GM23338 (cell line): ENCODE results near the gene PSMG4. TPM values are rescaled to one million over a fixed set of nuclear protein-coding genes. Genes with fewer than 3 reads are reported as not detected.
A peak's percentile ranks its signal among the peaks of the same experiment; 100 is the strongest.

Experiments used
- ATAC-seq: fragments of 200-7000 bp; cut with Tn5 transposase; 3 replicates; pipeline ENCODE4 v1.9.1; 2020
- DNase-seq: peaks from one replicate; pipeline ENCODE4 v3.0.0-alpha.2; 2015; ENCODE audit warnings: low spot score
- H2AFZ ChIP-seq: fragments of 200-600 bp; sonication (generic); 2 replicates; pipeline ENCODE4 v1.8.0; 2016; ENCODE audit warnings: antibody characterized with exemption, mild to moderate bottlenecking, moderate library complexity
- H3F3A ChIP-seq: fragments of 200-600 bp; sonication (generic); replicated peaks from 2 replicates; pipeline ENCODE4 v1.8.0; 2017; ENCODE audit warnings: antibody characterized with exemption, mixed run types, low read depth
- H3K27ac ChIP-seq: fragments of 200-600 bp; sonication (generic); 2 replicates; pipeline ENCODE4 v1.6.1; 2016; ENCODE audit warnings: low read depth
- H3K27me3 ChIP-seq: fragments of 200-600 bp; sonication (generic); 2 replicates; pipeline ENCODE4 v1.8.0; 2016; ENCODE audit warnings: mild to moderate bottlenecking, mixed run types, moderate library complexity; ENCODE audit not compliant: insufficient read depth
- H3K36me3 ChIP-seq: fragments of 200-600 bp; sonication (generic); 2 replicates; pipeline ENCODE4 v1.8.0; 2016; ENCODE audit warnings: mild to moderate bottlenecking; ENCODE audit not compliant: insufficient read depth
- H3K4me1 ChIP-seq: fragments of 200-600 bp; sonication (generic); 2 replicates; pipeline ENCODE4 v1.8.0; 2016; ENCODE audit warnings: mild to moderate bottlenecking, moderate library complexity; ENCODE audit not compliant: insufficient read depth
- H3K4me2 ChIP-seq: fragments of 200-600 bp; sonication (generic); 2 replicates; pipeline ENCODE4 v1.7.1; 2017; ENCODE audit warnings: mixed run types
- H3K4me3 ChIP-seq: fragments of 200-600 bp; sonication (generic); 2 replicates; pipeline ENCODE4 v1.6.1; 2016; ENCODE audit warnings: mixed run types
- H3K79me2 ChIP-seq: fragments of 200-600 bp; sonication (generic); replicated peaks from 2 replicates; pipeline ENCODE4 v1.8.0; 2017; ENCODE audit warnings: mild to moderate bottlenecking; ENCODE audit not compliant: insufficient read depth
- H3K9me2 ChIP-seq: fragments of 200-600 bp; sonication (generic); 2 replicates; pipeline ENCODE4 v1.8.0; 2017; ENCODE audit not compliant: insufficient read depth
- H4K20me1 ChIP-seq: fragments of 200-600 bp; sonication (generic); replicated peaks from 2 replicates; pipeline ENCODE4 v1.8.0; 2017; ENCODE audit warnings: mild to moderate bottlenecking; ENCODE audit not compliant: insufficient read depth
- H3K27ac Mint-ChIP-seq: 2 replicates; pipeline ENCODE4 v1.8.0; 2020; ENCODE audit warnings: inconsistent platforms, mild to moderate bottlenecking, moderate library complexity, mixed read lengths
- H3K27me3 Mint-ChIP-seq: 3 replicates; pipeline ENCODE4 v1.8.0; 2022; ENCODE audit warnings: low read depth, mild to moderate bottlenecking, moderate library complexity, mixed read lengths, inconsistent platforms; ENCODE audit not compliant: insufficient read depth, poor library complexity
- H3K36me3 Mint-ChIP-seq: 3 replicates; pipeline ENCODE4 v1.8.0; 2021; ENCODE audit warnings: low read depth, mild to moderate bottlenecking, inconsistent platforms, moderate library complexity, mixed read lengths
- H3K4me1 Mint-ChIP-seq: 3 replicates; pipeline ENCODE4 v1.8.0; 2020; ENCODE audit warnings: mild to moderate bottlenecking, inconsistent platforms, mixed read lengths
- H3K4me3 Mint-ChIP-seq: 3 replicates; pipeline ENCODE4 v1.8.0; 2021; ENCODE audit warnings: moderate library complexity, mild to moderate bottlenecking, inconsistent platforms, mixed read lengths
- H3K9me3 Mint-ChIP-seq: 3 replicates; pipeline ENCODE4 v1.8.0; 2020; ENCODE audit warnings: moderate library complexity, mild to moderate bottlenecking, inconsistent platforms, mixed read lengths
- CREB1 ChIP-seq: fragments of 250-450 bp; sonication (Bioruptor Pico); IDR thresholded peaks from 2 replicates; pipeline ENCODE4 v1.5.0; 2020; ENCODE audit warnings: low read depth, mild to moderate bottlenecking, moderate library complexity
- EZH2 ChIP-seq: fragments of 200-600 bp; sonication (generic); IDR thresholded peaks from one replicate; pipeline ENCODE4 v1.8.0; 2017; ENCODE audit warnings: antibody characterized with exemption, mild to moderate bottlenecking, low read depth; ENCODE audit not compliant: unreplicated experiment
- EZH2phosphoT487 ChIP-seq: fragments of 200-600 bp; sonication (generic); IDR thresholded peaks from one replicate; pipeline ENCODE4 v1.8.1; 2018; ENCODE audit warnings: antibody characterized with exemption; ENCODE audit not compliant: unreplicated experiment
- JUNB ChIP-seq: IDR thresholded peaks from one replicate; pipeline ENCODE4 v1.6.1; 2016; ENCODE audit warnings: antibody characterized with exemption; ENCODE audit not compliant: unreplicated experiment
- NANOG ChIP-seq: IDR thresholded peaks from 2 replicates; pipeline ENCODE4 v1.6.1; 2016; ENCODE audit warnings: antibody characterized with exemption, borderline replicate concordance
- POLR2AphosphoS5 ChIP-seq: IDR thresholded peaks from 2 replicates; pipeline ENCODE4 v1.6.1; 2016; ENCODE audit warnings: antibody characterized with exemption, low read depth
- ZNF114 ChIP-seq: fragments of 250-450 bp; sonication (Bioruptor Pico); IDR thresholded peaks from 2 replicates; pipeline ENCODE4 v1.5.0; 2020; ENCODE audit warnings: mild to moderate bottlenecking, moderate library complexity
- ZNF462 ChIP-seq: fragments of 250-450 bp; sonication (Bioruptor Pico); IDR thresholded peaks from 2 replicates; pipeline ENCODE4 v1.5.0; 2020; ENCODE audit warnings: mild to moderate bottlenecking, moderate library complexity
- polyA plus RNA-seq: library from polyadenylated mRNA; unstranded; fragments of >200 nt; fragmentation: Nextera tagmentation; extraction: Ambion mirVana; gene quantifications from 2 replicates; pipeline ENCODE4 v1.2.1, GENCODE V29; 2016
- total RNA-seq: library from RNA; depleted of rRNA; stranded (reverse); fragments of >200 nt; shearing (Covaris generic); gene quantifications from 2 replicates; pipeline ENCODE4 v1.2.3, GENCODE V29; 2014
- TF ChIP-seq, protein P1 (sequence below), 2 experiments: fragments of 200-600 bp in 1 of 2; sonication (generic) in 1 of 2; conservative IDR thresholded peaks; 2 replicates each; pipeline versions ENCODE4 v1.5.1 to v1.6.1; 2016 to 2017; ENCODE audit warnings: antibody characterized with exemption in 2 of 2, low read depth in 2 of 2, mild to moderate bottlenecking in 2 of 2, moderate library complexity in 1 of 2

PSMG4 gene
- total and polyA plus RNA-seq, 2 experiments from 2014 or later, result 37.2 to 168 TPM

DNA sequence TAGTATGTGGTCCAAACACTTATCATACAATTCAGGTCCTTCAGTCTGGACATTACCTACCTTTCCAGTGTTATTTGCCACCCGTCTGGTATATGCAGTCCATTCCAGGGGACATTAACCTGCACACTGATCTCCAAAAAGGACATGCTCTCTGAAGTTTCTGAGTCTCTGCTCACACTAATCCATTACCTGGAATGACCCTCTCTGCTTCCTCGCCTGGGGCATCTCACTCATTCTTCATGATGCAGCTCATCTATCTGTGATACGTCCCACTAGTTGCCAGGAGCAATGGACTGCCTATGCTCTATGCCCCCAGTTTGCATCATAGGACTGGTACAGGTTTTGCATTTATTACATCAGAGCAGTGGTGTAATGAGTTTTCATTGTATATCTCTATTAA, 25.4 kb upstream of the PSMG4 start:
- TF ChIP-seq EZH2 (no peak), ZNF462 (CRISPR knock-in tag) (no peak), CREB1 (CRISPR knock-in tag) (no peak), JUNB (no peak), POLR2AphosphoS5 (no peak), NANOG (no peak), ZNF114 (CRISPR knock-in tag) (no peak), EZH2phosphoT487 (no peak)
- TF ChIP-seq, protein P1, sequence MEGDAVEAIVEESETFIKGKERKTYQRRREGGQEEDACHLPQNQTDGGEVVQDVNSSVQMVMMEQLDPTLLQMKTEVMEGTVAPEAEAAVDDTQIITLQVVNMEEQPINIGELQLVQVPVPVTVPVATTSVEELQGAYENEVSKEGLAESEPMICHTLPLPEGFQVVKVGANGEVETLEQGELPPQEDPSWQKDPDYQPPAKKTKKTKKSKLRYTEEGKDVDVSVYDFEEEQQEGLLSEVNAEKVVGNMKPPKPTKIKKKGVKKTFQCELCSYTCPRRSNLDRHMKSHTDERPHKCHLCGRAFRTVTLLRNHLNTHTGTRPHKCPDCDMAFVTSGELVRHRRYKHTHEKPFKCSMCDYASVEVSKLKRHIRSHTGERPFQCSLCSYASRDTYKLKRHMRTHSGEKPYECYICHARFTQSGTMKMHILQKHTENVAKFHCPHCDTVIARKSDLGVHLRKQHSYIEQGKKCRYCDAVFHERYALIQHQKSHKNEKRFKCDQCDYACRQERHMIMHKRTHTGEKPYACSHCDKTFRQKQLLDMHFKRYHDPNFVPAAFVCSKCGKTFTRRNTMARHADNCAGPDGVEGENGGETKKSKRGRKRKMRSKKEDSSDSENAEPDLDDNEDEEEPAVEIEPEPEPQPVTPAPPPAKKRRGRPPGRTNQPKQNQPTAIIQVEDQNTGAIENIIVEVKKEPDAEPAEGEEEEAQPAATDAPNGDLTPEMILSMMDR (conservative IDR thresholded peaks at IDR 0.05; ENCODE audit: low read depth in 2 of 2), result no peak
- no peaks in the 10 kb centered on the region for H3K36me3 ChIP-seq
- ATAC-seq, result no peak
- DNase-seq, result no peak
- H2AFZ ChIP-seq, result no peak overlapping the region
- Mint-ChIP-seq H3K27ac (no peak overlapping the region), H3K4me3 (peak overlapping the region; percentile 91), H3K27me3 (peaks cover 40% of the 10 kb centered on the region), H3K9me3 (no peaks in the 10 kb centered on the region; the same call in 2 of the 3 replicates), H3K36me3 (no peaks in the 10 kb centered on the region; the same call in 2 of the 3 replicates), H3K4me1 (peaks cover 52% of the 10 kb centered on the region)
- H3K4me3 ChIP-seq, result no peak overlapping the region
- H3K4me1 ChIP-seq, result peaks cover 52% of the 10 kb centered on the region
- H3K27ac ChIP-seq, result no peak overlapping the region
- no peaks in the 10 kb centered on the region for H4K20me1 ChIP-seq
- H3K79me2 ChIP-seq, result peaks cover 4% of the 10 kb centered on the region; the same call in 1 of the 2 replicates
- H3F3A ChIP-seq, result peaks cover 28% of the 10 kb centered on the region
- peaks cover 36% of the 10 kb centered on the region for H3K27me3 ChIP-seq
- H3K4me2 ChIP-seq, result peak overlapping the region; percentile 96; the same call in 1 of the 2 replicates
- H3K9me2 ChIP-seq, result no peaks in the 10 kb centered on the region
